NCI-H2081 (cell line): ENCODE measurements around the gene ARHGEF7.

Source experiments
- DNase-seq, 2 experiments: peaks; one replicate each; lab custom pipeline; 2025; lab: John Stamatoyannopoulos, UW

The ARHGEF7 gene

DNA sequence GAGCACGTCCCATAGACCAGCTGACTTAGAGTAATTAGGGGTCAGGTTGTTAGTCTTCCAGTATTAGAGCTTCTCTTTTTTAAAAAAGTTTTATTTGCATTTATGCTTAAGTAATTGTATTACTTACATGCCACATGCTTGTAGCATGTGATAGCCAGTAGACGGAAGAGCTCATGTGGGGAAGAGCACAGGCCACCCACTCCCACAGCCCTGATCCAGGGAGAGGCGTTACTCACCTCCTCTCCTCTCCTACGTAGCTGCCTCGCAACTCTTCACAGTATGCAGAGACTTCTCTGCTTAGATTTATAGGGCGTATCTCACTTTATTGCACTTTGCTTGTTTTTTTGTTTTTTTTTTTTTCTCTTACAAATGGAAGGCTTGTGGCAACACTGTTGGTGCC is 110.1 kb downstream of the ARHGEF7 start:
- no peak for DNase-seq

- DNase-seq = no peak
Measured at GRCh38 chr13:111225810-111226546, 110.9 kb downstream of the ARHGEF7 start.

- no peak for DNase-seq
Measured at GRCh38 chr13:111227405-111227804, 112.3 kb downstream of the ARHGEF7 start.

GRCh38 chr13:111228262-111229144 is 113.4 kb downstream of the ARHGEF7 start:
- DNase-seq = no peak

DNA sequence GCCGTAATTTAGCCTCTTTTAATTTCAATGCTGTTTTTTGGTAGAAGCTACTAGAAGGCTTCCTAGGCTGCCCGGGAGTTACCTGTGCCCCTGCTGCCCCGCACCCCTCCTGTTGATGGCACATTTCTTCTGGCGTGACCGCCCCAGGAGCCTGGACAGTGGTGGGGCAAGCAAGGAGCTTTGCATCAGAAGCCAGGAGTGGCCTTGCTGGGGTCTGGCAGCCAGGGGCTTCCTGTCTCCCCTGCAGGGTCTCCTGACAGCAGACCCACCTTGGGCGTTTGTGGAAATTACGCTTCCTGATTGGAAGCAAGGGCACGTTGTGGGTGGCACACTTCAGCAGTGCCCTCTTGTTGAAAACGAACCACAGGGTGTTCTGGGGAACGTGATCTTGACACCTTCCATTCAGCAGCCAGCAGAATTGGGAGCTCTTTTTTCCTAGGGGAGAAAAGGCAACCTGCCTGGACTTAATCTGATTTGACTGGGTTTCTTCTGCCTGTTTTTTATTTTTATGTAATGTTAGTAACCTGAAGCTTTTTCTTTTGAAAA is 115.3 kb downstream of the ARHGEF7 start:
- no peak for DNase-seq

GRCh38 chr13:111232191-111232590 is 117.1 kb downstream of the ARHGEF7 start:
- peak in 1 of 2 experiments; percentile 25 for DNase-seq

DNA sequence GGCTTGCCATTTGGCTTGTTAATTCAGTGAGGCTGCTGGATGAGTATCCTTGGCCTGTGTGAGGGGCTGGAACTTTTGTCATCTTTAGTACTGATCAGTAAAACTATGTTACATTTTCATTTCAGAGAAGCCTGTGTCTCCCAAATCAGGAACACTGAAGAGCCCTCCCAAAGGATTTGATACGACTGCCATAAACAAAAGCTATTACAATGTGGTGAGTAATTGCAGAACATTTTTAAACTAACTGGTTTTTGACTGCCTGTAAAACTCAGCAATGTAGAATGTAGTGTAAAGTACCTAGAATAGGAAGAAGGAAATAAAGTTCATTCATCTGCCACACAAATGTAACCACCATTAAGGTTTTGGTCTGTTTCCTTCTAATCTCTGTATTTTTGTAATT is 118.0 kb downstream of the ARHGEF7 start:
- DNase-seq = no peak

GRCh38 chr13:111239764-111240670 is 124.9 kb downstream of the ARHGEF7 start:
- no peak for DNase-seq

- no peak for DNase-seq
Measured at GRCh38 chr13:111241006-111241755, 126.1 kb downstream of the ARHGEF7 start.

DNA sequence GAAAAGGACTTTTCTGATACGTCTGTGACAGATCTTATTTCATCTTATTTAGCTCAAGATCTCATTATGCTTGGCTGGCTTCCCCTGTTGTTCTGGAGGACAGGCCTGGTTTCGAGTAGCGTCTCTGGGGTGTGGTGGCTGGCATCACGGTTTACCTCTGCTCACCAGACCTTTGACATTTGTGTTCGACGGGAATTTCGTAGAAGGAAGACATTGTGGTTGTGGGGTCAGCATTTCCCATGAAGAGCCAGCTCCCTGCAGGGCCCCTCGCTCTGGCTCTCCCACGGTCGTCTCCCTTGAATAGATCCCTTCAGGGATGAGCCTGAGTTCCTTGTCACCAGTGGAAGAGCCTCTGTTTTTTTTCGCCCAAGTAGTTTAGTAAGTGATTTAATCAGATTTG is 126.8 kb downstream of the ARHGEF7 start:
- DNase-seq = no peak

- DNase-seq = no peak
Measured at GRCh38 chr13:111242585-111242984, 127.5 kb downstream of the ARHGEF7 start.

GRCh38 chr13:111243981-111244380 is 128.9 kb downstream of the ARHGEF7 start:
- DNase-seq = no peak

- no peak for DNase-seq
Measured at GRCh38 chr13:111245576-111246384, 130.7 kb downstream of the ARHGEF7 start.

GRCh38 chr13:111247552-111247951 is 132.4 kb downstream of the ARHGEF7 start:
- peak; percentile 45 to 65 for DNase-seq

DNA sequence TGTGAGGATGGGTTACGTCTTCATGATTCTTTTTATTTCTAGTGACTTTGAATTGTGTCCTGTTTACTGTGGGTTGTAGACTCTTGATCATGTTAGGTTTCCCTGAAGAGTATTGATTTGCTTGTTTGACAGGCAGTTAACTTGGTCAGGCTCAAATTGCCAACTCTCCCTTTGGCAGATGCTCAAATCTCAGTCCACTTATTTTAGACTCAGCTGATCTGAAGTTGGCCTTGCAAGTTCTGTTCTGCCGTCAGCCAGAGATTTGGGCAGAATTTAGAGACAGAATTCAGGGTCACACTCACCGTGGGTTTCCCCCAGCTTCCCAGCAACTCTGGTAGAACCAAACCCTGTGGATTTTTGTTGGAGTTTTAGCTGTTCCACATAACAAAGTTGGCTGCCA is 133.7 kb downstream of the ARHGEF7 start:
- DNase-seq = no peak

DNA sequence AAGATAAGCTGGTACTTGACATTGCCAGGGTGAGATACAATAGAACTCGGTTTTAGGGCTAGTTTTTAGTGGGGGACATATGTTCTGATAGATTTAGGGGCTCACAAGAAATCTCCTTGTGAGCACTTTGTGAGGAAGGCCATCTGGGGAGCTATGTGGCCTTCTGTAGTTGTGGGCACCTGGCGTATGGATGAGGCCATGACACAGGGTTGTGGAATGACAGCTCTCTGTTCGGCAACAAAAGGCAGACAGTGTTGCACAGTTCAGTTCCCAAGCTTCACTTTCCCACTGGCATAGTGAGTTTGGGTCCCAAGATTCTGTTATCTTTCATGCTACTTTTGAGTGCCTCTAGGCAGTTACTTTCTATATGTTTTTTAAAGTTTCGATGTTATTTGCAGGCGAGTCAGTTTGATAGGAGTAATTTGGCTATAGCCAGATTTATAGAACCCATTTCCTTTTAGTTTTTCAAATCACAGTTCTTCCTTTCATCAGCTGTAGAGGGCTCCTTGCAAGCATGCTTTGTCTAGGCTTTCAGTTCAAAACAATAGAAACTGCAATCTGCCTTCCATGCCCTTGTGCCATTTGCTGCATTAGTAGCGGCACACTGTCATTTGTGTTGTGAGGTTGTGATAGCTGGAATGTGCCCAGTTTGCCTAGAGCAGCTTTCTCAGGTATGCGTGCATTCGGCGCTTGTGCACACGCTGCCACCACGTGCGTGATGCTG is 134.7 kb downstream of the ARHGEF7 start:
- DNase-seq = no peak

DNA sequence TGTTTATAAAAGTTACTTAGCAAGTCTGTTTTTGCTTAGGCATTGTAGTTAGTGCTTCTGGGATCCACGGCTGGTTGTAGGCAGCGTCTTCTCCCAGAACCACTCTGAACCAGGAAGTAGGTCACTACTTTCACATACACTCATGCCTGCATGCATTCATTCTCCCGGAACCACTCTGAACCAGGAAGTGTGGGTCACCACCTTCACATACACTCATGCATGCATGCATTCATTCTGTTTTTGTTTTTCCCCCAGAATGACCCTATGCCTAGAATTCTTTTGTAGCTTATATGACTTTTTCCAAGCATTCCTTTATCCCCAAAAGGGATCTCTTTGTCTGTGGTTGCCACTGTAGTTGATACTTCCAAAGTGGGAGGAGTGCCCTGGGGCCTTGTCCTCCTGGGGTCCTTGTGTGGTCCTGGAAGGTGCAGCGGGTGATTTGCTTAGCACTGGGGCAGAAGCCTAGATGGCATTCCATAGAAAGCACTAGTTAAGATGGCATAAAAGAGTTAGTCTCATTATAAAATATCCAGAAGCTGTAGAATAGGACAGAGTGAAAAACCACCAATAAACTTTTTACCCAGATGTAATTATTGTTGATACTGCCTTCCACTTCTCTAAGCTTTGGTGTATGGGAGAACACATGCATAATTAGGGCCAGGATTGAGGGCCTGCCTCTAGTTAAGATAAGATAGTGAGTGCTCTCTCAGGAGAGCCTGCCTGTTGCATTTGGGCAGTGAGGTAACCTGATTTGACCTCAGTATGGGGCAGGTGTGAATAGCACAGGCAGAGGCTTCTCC is 136.7 kb downstream of the ARHGEF7 start:
- no peak for DNase-seq

GRCh38 chr13:111252446-111253364 is 137.6 kb downstream of the ARHGEF7 start:
- DNase-seq = no peak
